ENCODE data around the gene IL2RA.

IL2RA gene

DNA sequence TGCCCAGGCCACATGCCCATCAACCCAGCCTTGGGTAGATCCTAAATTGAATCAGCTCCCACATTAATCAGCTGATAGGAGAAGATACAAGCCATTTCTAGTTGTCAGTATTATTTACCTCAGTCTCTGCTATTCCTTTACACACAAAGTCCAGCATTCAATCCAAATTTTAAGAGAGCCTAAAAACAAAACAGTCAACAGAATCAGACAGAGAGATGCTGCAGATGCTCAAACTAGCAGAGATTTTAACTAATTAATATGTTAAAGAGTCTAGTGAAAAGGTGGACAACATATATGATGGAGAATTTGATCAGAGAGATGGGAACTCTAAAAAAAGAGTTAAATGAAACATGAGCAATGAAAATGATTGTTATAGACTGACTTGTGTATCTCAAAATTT lies 70.5 kb downstream of the IL2RA start:
- no peak for ATAC-seq
- TF ChIP-seq, protein P1, sequence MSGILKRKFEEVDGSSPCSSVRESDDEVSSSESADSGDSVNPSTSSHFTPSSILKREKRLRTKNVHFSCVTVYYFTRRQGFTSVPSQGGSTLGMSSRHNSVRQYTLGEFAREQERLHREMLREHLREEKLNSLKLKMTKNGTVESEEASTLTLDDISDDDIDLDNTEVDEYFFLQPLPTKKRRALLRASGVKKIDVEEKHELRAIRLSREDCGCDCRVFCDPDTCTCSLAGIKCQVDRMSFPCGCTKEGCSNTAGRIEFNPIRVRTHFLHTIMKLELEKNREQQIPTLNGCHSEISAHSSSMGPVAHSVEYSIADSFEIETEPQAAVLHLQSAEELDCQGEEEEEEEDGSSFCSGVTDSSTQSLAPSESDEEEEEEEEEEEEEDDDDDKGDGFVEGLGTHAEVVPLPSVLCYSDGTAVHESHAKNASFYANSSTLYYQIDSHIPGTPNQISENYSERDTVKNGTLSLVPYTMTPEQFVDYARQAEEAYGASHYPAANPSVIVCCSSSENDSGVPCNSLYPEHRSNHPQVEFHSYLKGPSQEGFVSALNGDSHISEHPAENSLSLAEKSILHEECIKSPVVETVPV (CRISPR knock-in tag; IDR thresholded peaks at IDR 0.05) = no peak
- TF ChIP-seq, protein P2, sequence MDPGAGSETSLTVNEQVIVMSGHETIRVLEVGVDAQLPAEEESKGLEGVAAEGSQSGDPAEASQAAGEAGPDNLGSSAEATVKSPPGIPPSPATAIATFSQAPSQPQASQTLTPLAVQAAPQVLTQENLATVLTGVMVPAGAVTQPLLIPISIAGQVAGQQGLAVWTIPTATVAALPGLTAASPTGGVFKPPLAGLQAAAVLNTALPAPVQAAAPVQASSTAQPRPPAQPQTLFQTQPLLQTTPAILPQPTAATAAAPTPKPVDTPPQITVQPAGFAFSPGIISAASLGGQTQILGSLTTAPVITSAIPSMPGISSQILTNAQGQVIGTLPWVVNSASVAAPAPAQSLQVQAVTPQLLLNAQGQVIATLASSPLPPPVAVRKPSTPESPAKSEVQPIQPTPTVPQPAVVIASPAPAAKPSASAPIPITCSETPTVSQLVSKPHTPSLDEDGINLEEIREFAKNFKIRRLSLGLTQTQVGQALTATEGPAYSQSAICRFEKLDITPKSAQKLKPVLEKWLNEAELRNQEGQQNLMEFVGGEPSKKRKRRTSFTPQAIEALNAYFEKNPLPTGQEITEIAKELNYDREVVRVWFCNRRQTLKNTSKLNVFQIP (CRISPR knock-in tag; IDR thresholded peaks at IDR 0.05; ENCODE audit: borderline replicate concordance, low read depth) = no peak
- TF ChIP-seq GLIS3 (CRISPR knock-in tag; IDR thresholded peaks at IDR 0.05) = no peak
- TF ChIP-seq TOX (CRISPR knock-in tag; IDR thresholded peaks at IDR 0.05; ENCODE audit: borderline replicate concordance) = no peak
- no peak for TF ChIP-seq TCF4 (CRISPR knock-in tag; IDR thresholded peaks at IDR 0.05; ENCODE audit: borderline replicate concordance)
- no peak for TF ChIP-seq ARNTL (CRISPR knock-in tag; IDR thresholded peaks at IDR 0.05; ENCODE audit: borderline replicate concordance, low read depth)
- TF ChIP-seq ISL1 (CRISPR knock-in tag; IDR thresholded peaks at IDR 0.05) = no peak
- TF ChIP-seq TSHZ2 (CRISPR knock-in tag; IDR thresholded peaks at IDR 0.05) = no peak
- no peak for TF ChIP-seq ESRRG (CRISPR knock-in tag; IDR thresholded peaks at IDR 0.05)
- no peak for TF ChIP-seq PPARA (CRISPR knock-in tag; IDR thresholded peaks at IDR 0.05; ENCODE audit: borderline replicate concordance)
- TF ChIP-seq, protein P3, sequence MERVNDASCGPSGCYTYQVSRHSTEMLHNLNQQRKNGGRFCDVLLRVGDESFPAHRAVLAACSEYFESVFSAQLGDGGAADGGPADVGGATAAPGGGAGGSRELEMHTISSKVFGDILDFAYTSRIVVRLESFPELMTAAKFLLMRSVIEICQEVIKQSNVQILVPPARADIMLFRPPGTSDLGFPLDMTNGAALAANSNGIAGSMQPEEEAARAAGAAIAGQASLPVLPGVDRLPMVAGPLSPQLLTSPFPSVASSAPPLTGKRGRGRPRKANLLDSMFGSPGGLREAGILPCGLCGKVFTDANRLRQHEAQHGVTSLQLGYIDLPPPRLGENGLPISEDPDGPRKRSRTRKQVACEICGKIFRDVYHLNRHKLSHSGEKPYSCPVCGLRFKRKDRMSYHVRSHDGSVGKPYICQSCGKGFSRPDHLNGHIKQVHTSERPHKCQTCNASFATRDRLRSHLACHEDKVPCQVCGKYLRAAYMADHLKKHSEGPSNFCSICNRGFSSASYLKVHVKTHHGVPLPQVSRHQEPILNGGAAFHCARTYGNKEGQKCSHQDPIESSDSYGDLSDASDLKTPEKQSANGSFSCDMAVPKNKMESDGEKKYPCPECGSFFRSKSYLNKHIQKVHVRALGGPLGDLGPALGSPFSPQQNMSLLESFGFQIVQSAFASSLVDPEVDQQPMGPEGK (CRISPR knock-in tag; IDR thresholded peaks at IDR 0.05; ENCODE audit: borderline replicate concordance) = no peak
- TF ChIP-seq ZNF70 (CRISPR knock-in tag; IDR thresholded peaks at IDR 0.05) = no peak
- no peak for TF ChIP-seq ZFP30 (CRISPR knock-in tag; IDR thresholded peaks at IDR 0.05)
- no peak for TF ChIP-seq CREB5 (CRISPR knock-in tag; IDR thresholded peaks at IDR 0.05; ENCODE audit: low read depth)
- TF ChIP-seq ZNF565 (CRISPR knock-in tag; conservative IDR thresholded peaks at IDR 0.05; ENCODE audit: low read depth) = no peak
- no peak for TF ChIP-seq ZFP3 (CRISPR knock-in tag; IDR thresholded peaks at IDR 0.05)
- TF ChIP-seq ZNF8 (CRISPR knock-in tag; IDR thresholded peaks at IDR 0.05) = no peak

DNA sequence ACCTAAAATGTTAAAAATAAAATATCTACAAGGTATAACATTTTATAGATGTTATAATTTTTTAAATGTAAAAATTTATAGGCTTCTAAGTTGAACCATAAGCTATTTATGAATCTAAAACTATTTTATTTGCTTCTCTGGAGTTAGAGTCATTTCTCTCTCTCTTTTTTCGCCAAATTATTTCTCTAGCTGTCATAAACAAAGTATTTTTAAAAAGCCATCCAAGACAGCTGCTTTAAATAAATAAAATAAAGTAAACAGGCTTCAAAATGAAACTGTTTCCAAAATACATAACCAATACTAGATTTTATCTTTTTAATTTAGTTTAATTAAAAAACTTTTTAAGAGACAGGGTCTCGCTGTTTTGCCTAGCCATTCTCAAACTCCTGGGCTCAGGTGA lies 72.4 kb downstream of the IL2RA start:
- ATAC-seq = no peak
- TF ChIP-seq, protein P1 (CRISPR knock-in tag; IDR thresholded peaks at IDR 0.05) = no peak
- TF ChIP-seq OSR1 (CRISPR knock-in tag; IDR thresholded peaks at IDR 0.05) (no peak), ZFP30 (CRISPR knock-in tag; IDR thresholded peaks at IDR 0.05) (no peak), TCF4 (CRISPR knock-in tag; IDR thresholded peaks at IDR 0.05; ENCODE audit: borderline replicate concordance) (no peak), GLIS3 (CRISPR knock-in tag; IDR thresholded peaks at IDR 0.05) (no peak), SNAI2 (CRISPR knock-in tag; IDR thresholded peaks at IDR 0.05) (no peak), TOX (CRISPR knock-in tag; IDR thresholded peaks at IDR 0.05; ENCODE audit: borderline replicate concordance) (no peak), BACH2 (CRISPR knock-in tag; IDR thresholded peaks at IDR 0.05; ENCODE audit: borderline replicate concordance) (no peak), ZNF8 (CRISPR knock-in tag; IDR thresholded peaks at IDR 0.05) (no peak), CREB5 (CRISPR knock-in tag; IDR thresholded peaks at IDR 0.05; ENCODE audit: low read depth) (no peak), ZFP3 (CRISPR knock-in tag; IDR thresholded peaks at IDR 0.05) (no peak)

Measured in SK-N-SH treated with all-trans-retinoic acid at 6 μM for 48 hours (cell line).